Measurements from ENCODE around the gene MAD2L1.

The MAD2L1 gene

DNA sequence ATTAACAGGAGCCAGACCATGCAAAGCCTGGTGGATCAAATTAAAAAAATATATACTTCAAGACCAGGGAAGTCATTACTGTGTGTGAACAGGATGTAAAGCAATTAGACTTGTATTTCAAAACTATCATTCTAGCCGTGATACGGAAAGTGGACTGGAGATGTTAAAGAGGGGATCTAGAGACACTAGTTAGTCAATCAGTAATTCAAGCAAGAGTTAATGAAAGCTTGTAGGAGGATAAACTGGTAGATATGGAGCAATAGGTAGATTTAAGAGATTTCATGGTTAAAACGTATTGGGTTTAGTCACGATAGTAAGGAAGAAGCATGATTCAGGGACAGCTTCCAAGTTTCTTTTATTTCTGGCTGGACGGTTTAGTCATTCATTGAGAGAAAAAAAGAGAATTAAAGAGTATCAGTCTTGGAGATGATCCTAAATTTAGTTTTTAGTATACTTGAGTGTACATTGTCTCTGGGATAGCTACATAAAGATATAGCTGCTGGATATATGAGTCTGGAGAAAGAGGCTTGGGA is 3.9 kb downstream of the MAD2L1 start:
- no peak for DNase-seq (ENCODE audit: low read depth)
- TF ChIP-seq, protein P1, sequence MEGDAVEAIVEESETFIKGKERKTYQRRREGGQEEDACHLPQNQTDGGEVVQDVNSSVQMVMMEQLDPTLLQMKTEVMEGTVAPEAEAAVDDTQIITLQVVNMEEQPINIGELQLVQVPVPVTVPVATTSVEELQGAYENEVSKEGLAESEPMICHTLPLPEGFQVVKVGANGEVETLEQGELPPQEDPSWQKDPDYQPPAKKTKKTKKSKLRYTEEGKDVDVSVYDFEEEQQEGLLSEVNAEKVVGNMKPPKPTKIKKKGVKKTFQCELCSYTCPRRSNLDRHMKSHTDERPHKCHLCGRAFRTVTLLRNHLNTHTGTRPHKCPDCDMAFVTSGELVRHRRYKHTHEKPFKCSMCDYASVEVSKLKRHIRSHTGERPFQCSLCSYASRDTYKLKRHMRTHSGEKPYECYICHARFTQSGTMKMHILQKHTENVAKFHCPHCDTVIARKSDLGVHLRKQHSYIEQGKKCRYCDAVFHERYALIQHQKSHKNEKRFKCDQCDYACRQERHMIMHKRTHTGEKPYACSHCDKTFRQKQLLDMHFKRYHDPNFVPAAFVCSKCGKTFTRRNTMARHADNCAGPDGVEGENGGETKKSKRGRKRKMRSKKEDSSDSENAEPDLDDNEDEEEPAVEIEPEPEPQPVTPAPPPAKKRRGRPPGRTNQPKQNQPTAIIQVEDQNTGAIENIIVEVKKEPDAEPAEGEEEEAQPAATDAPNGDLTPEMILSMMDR (IDR thresholded peaks at IDR 0.05; ENCODE audit: control insufficient read depth, insufficient read depth, low read depth, low read length, missing control alignments): no peak
- no peak overlapping the region for H3K4me3 ChIP-seq (ENCODE audit: control insufficient read depth, low read depth, low read length)

DNA sequence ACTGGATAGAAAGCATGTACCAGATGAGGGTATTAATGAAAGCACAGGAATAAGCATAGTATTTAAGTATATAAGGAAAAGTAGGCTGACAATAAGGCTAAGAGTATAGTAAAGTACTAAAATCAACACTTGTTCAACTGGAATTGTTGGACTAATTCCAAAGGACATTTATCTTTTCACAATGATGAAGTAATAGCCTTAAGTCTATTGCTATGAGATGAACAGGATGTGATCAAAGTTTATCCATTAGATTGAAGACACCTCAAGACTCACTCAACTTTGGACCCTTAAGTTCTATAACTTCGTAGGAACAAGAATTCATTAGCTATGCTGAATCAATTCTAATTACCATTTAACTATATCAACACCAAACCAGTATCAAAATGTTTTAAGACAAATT is 7.6 kb downstream of the MAD2L1 start:
- TF ChIP-seq, protein P1 (IDR thresholded peaks at IDR 0.05; ENCODE audit: control insufficient read depth, insufficient read depth, low read depth, low read length, missing control alignments): no peak
- H3K4me3 ChIP-seq (ENCODE audit: control insufficient read depth, low read depth, low read length): no peak overlapping the region
- no peak for DNase-seq (ENCODE audit: low read depth)

DNA sequence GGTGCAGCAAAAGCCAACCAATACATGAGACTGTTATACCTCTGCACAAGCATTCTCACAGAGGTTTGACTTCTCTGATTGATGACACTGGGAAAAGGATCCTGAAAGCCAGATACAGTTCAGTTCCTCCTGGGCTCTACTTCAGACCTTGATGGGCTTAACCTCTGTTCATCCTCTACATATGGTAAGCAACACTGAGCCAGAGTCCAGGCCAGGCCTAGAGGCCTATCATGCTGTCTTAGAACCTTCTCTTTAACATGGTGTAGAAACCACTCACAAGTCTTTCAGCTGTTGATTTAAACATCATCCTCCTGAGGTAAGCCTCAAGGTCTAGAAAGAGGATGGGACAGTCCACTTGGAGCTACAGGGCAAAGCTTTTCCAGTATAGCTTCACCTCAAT is 9.2 kb downstream of the MAD2L1 start:
- TF ChIP-seq, protein P1 (IDR thresholded peaks at IDR 0.05; ENCODE audit: control insufficient read depth, insufficient read depth, low read depth, low read length, missing control alignments): no peak
- H3K4me3 ChIP-seq (ENCODE audit: control insufficient read depth, low read depth, low read length): no peak overlapping the region
- DNase-seq (ENCODE audit: low read depth): no peak

DNA sequence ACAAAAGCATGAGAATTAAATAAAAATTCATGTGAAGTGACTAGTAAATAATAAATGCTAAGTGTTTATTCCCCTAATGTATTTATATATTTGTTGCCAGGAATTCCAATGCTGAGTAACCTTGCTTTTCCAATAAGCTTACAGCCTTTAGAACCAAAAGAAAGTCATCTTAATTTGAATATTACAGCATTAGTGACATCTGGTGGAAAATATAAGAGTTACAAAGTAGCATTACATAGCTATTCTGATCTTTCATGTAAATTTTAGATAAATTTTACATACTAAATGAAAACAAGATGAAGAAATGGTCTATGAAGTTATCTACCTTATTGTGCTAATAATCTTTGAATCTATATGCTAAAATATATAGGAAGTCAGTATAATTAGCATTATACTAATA is 10.4 kb downstream of the MAD2L1 start:
- TF ChIP-seq, protein P1 (IDR thresholded peaks at IDR 0.05; ENCODE audit: control insufficient read depth, insufficient read depth, low read depth, low read length, missing control alignments): no peak
- no peak overlapping the region for H3K4me3 ChIP-seq (ENCODE audit: control insufficient read depth, low read depth, low read length)
- no peak for DNase-seq (ENCODE audit: low read depth)

DNA sequence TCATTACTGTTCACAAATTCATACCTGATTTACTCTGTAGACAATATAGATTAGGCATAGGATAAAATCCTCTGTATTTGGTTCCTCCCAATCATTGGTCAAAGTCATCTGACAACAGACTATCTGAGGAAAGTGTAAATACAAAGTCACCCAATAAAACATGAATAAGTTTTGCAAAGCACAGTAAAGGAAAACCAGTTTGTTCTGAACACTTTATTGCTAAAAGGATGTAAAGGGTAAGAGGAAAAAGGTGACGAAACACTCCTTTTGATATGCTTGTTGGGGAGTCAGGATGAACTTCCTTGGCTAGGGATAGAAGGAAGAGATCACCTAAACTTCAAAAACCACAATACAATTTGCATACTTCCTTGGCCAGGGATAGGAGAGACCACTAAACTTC is 10.9 kb downstream of the MAD2L1 start:
- TF ChIP-seq, protein P1 (IDR thresholded peaks at IDR 0.05; ENCODE audit: control insufficient read depth, insufficient read depth, low read depth, low read length, missing control alignments): no peak
- no peak for DNase-seq (ENCODE audit: low read depth)
- no peak overlapping the region for H3K4me3 ChIP-seq (ENCODE audit: control insufficient read depth, low read depth, low read length)

DNA sequence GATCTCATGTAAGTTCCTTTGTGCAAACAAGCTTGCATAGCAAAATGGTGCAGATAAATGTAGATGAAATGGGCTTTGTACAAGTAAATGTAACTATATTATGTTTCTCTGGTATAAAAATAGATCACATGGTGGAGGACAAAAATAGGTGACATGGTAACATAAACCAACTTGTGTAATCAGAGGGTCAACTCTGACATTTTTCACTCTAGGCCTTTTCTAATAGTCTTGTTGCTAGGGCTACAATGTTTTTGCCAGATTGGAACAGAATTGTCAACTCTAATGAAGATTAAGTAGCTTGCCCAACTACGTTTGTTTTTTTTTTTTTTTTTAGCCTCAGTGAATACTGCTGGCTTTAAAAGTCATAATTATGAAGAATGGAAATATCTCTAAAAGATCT is 11.5 kb downstream of the MAD2L1 start:
- no peak overlapping the region for H3K4me3 ChIP-seq (ENCODE audit: control insufficient read depth, low read depth, low read length)
- no peak for DNase-seq (ENCODE audit: low read depth)
- TF ChIP-seq, protein P1 (IDR thresholded peaks at IDR 0.05; ENCODE audit: control insufficient read depth, insufficient read depth, low read depth, low read length, missing control alignments): no peak

DNA sequence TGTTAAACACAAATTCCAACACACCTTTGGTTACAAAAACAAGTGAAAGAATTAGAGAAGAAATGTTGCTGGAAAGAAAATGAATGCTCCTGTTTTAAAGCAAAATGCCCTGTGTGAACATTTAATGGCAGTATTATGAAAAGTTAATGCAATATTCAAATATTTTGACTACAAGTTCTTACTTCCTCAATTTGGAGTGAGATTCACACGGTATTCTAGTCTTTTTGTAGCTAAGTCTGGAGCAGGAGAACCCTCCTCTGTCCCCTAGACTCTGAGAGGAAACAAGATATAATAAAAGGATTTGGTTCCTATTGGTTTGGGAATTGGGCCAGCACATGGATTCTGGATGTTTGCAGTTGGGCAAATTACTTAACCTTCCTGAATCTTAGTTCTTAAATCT is 12.7 kb downstream of the MAD2L1 start:
- H3K4me3 ChIP-seq (ENCODE audit: control insufficient read depth, low read depth, low read length): no peak overlapping the region
- DNase-seq (ENCODE audit: low read depth): no peak
- TF ChIP-seq, protein P1 (IDR thresholded peaks at IDR 0.05; ENCODE audit: control insufficient read depth, insufficient read depth, low read depth, low read length, missing control alignments): no peak
